ENCODE measurements around the gene CPNE5. TPM values are rescaled to one million over a fixed set of nuclear protein-coding genes. Genes with fewer than 3 reads are reported as not detected.

CPNE5 gene
- total RNA-seq, 4 donors from 2014 or later: 0.35 to 5.8 (median 2.9) TPM

GRCh38 chr6:36797653-36798052 is 41.6 kb downstream of the CPNE5 start:
- Histone ChIP-seq H3K4me1 (no peaks in the 10 kb centered on the region), H3K36me3 (no peaks in the 10 kb centered on the region), H3K27ac (no peak overlapping the region), H3K4me3 (no peak overlapping the region), H3K9me3 (no peaks in the 10 kb centered on the region), H3K27me3 (no peaks in the 10 kb centered on the region)
- no peak for DNase-seq
- TF ChIP-seq POLR2A (IDR thresholded peaks at IDR 0.05): no peak
- no peak for TF ChIP-seq CTCF (IDR thresholded peaks at IDR 0.05)

GRCh38 chr6:36797055-36797454 is 42.2 kb downstream of the CPNE5 start:
- Histone ChIP-seq H3K4me3 (no peak overlapping the region), H3K9me3 (no peaks in the 10 kb centered on the region), H3K27me3 (no peaks in the 10 kb centered on the region), H3K4me1 (no peaks in the 10 kb centered on the region), H3K27ac (no peak overlapping the region), H3K36me3 (no peaks in the 10 kb centered on the region)
- DNase-seq: no peak
- TF ChIP-seq CTCF (IDR thresholded peaks at IDR 0.05) (no peak), POLR2A (IDR thresholded peaks at IDR 0.05) (no peak)

DNA sequence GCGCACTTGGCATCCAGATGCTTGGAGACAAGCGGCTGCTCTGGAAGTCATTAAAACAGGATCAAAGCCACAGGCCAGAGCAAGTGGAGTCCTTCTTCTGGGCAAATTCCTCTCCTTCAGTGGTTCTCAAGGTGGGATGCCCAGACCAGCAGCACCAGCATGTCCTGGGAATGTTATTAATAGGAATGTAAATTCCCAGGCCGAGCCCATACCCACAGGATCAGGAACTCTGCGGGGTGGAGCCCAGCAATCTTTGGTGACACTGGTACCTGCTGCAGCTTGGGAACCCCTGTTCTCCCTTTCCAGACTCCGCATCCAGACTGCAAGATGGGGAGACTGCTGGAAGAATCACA is 44.6 kb downstream of the CPNE5 start:
- H3K27me3 ChIP-seq: no peaks in the 10 kb centered on the region
- DNase-seq: no peak
- no peaks in the 10 kb centered on the region for H3K36me3 ChIP-seq
- no peak overlapping the region for H3K27ac ChIP-seq
- no peak for TF ChIP-seq POLR2A (IDR thresholded peaks at IDR 0.05)
- TF ChIP-seq CTCF (IDR thresholded peaks at IDR 0.05): no peak
- no peak overlapping the region for H3K4me3 ChIP-seq
- no peaks in the 10 kb centered on the region for H3K4me1 ChIP-seq
- H3K9me3 ChIP-seq: no peaks in the 10 kb centered on the region

GRCh38 chr6:36793913-36794712 is 45.1 kb downstream of the CPNE5 start:
- no peaks in the 10 kb centered on the region for H3K27me3 ChIP-seq
- no peak overlapping the region for H3K27ac ChIP-seq
- no peak overlapping the region for H3K4me3 ChIP-seq
- H3K9me3 ChIP-seq: no peaks in the 10 kb centered on the region
- DNase-seq: no peak
- no peak for TF ChIP-seq CTCF (IDR thresholded peaks at IDR 0.05)
- no peak for TF ChIP-seq POLR2A (IDR thresholded peaks at IDR 0.05)
- no peaks in the 10 kb centered on the region for H3K4me1 ChIP-seq
- no peaks in the 10 kb centered on the region for H3K36me3 ChIP-seq

GRCh38 chr6:36793296-36793912 is 45.8 kb downstream of the CPNE5 start:
- Histone ChIP-seq H3K36me3 (no peaks in the 10 kb centered on the region), H3K9me3 (no peaks in the 10 kb centered on the region), H3K27ac (no peak overlapping the region), H3K4me3 (no peak overlapping the region), H3K27me3 (no peaks in the 10 kb centered on the region), H3K4me1 (no peaks in the 10 kb centered on the region)
- DNase-seq: no peak
- no peak for TF ChIP-seq CTCF (IDR thresholded peaks at IDR 0.05)
- no peak for TF ChIP-seq POLR2A (IDR thresholded peaks at IDR 0.05)

Data from Peyer's patch (tissue), 4 donors.